Right ventricle myocardium superior (tissue), 1 donor: ENCODE data around the gene CSAD. TPM values are rescaled to one million over a fixed set of nuclear protein-coding genes. Genes with fewer than 3 reads are reported as not detected.
"Not testable (repeated sequence)": the region's sequence is repeated elsewhere in the genome, so short reads cannot be mapped to it uniquely, and the experiment has no call there.

Experiments used
- ATAC-seq: fragments of 200-7000 bp; cut with Tn5 transposase; one replicate; pipeline ENCODE4 v1.9.1; 2020; ENCODE audit warnings: mild to moderate bottlenecking; ENCODE audit not compliant: poor library complexity
- DNase-seq: peaks from one replicate; pipeline ENCODE4 v3.0.0-alpha.2; 2020
- intact Hi-C: fragments of 100-400 bp; cut with DNase I; formaldehyde crosslinking; loops from one replicate; pipeline ENCODE4 v1.11.2; 2022
- total RNA-seq: library from RNA; stranded (reverse); fragmentation: NEBNext Ultra II Directional; extraction: Animal tissue kit (Norgen Biotek cat#: 25700); gene quantifications from one replicate; pipeline ENCODE4 v1.2.1, GENCODE V29; 2021
- donor health status: DM: no; HTN: yes; CAD: no; lungs with severe emphysema.

CSAD gene
- total RNA-seq, 1 donor from 2014 or later, result 8.2 TPM

DNA sequence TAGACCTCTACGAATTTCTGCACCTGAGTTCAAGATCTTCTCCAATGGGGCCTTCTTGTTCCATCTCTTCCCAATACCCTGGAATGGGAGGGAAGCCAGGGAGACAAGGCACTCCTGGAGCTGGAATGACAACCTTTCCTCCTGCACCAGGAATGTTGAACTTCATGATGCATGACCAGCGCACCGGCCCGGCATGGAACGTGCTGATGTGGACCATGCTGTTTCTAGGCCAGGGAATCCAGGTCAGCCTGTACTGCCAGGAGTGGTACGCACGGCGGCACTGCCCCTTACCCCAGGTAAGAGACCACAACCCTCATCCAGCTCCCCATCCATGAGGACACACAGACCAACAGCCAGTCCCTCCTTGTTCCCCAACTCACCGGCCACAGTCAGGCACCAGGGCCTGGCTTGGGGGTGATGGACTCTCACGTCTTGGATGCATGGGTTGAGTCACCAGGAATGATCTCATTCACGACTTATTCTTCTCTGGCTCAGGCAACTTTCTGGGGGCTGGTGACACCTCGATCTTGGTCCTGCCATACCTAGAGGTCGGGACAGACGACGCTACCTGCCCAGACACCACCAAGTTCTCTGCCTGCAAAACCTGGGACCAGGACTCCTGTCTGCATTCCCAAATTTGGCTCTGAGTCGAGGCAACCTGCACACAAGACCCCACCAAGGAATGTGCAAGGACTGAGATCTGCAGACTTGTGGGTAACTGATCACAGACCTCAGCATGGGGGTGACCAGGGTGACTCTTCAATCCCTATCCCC, 57.0 kb downstream of the CSAD start:
- ATAC-seq (no peak), DNase-seq (no peak)
- intact Hi-C loops, result no loop called here

DNA sequence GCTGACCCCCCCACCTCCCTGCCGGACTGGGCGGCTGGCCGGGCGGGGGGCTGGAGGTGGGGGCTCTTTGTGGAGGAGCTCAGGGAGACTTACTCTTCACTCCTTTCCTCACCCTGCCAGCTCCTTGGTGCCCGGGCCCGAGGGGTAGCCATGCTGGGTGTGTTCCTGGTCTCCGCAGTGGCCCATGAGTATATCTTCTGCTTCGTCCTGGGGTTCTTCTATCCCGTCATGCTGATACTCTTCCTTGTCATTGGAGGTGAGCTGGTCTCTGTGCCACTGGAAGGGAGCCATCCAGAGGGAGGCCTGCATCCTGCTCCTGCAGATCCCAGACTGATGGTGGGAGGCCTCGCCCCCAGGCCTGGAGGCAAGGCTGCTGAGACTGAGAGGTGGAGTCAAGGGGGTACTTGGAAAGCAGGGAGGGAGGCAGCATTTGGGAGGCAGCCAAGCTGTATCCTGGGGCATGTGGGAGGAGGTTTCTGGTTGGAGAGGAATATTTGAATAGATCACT, 57.7 kb downstream of the CSAD start:
- ATAC-seq, result no peak
- no peak for DNase-seq
- intact Hi-C loops, result no loop called here

DNA sequence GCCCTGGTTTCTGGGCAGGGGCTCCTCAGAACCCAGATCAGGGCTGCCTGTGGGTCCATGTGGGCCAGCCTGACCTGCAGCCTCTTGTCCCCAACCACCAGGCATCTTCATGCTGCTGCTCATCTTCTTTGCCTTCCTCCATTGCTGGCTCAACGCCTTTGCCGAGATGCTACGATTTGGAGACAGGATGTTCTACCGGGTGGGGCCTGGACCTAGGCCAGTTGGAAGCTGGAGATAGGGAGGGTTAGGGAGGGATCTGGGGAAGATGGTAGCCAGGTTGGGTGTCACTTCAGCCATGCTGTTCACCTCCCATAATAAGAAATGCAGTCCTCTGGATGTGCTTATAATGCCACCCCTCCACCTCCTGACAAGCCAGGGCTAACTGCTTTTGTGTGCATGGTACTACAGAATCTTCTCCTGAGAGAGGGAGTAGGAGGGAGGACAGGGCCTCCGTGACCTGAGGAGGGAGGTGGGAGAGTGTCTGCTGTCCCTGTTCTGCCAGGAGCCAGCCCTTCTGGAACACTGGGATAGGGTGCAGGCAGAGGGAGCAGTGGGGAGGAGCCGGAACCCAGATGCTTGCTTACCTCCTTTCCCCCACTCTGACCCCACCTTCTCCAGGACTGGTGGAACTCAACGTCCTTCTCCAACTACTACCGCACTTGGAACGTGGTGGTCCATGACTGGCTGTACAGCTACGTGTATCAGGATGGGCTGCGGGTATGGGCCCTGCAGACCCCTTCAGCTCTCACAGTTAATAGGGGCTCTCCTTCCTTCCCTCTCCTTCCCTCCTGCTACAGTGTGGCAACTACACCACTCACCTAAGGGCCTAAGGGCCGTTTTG, 59.8 kb downstream of the CSAD start:
- ATAC-seq (no peak), DNase-seq (no peak)
- intact Hi-C loops, result no loop called here

DNA sequence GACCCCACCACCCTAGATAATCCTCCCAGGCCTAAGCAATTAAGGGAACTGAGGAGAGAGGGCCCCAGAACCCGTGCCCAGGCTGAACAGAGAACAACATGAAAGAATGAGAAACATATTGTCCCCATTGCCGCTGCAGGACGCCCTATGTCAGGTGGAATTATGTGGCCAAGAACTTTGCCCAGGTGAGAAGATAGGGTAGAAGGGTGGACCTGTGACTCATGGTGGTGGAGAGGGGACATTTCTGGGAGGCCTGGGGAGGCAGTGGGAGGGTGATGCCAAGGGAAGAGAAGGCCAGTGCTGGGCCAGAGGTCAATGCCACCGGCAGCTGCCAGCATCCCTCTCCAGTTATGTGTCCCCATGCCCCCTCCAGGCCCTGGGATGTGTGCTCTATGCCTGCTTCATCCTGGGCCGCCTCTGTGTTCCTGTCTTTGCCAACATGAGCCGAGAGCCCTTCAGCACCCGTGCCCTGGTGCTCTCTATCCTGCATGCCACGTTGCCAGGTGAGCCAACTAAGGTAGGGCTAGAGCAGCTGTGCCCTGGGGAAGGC, 61.9 kb downstream of the CSAD start:
- intact Hi-C loops, result no loop called here
- DNase-seq, result no peak
- ATAC-seq, result no peak

DNA sequence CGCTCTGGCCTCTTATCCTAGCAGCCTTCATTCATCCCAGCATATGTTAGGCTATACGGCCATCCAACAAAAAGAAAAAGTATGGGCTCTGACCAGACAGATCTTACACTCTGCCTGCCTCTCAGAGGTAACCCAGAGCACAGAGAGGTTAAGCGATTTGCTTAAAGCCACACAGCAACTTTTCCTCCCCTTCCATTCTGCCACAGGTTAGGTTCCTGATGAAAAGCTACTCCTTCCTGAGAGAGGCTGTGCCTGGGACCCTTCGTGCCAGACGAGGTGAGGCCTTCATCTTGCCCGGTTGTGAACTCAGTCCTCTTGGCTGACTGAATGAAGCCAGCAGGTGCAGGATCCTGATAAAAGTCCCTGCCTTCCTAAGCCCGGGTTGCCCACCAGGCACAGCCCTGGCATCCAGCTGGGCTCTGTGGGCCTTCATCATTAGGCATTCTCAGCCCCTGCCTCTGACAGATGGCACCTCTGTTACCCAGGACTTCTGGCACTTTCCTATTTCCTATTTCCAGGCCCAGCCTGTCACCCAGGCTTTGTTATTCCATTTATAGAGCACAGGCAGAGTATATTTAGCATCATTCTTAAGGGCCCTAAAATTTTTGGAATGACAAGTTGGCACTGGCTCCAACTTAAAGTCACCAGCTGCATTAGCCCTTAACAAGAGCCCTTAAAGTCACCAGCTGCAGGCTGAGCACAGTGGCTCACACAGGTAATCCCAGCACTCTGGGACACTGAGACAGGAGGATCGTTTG, 64.7 kb downstream of the CSAD start:
- no peak for DNase-seq
- intact Hi-C loops, result no loop called here

DNA sequence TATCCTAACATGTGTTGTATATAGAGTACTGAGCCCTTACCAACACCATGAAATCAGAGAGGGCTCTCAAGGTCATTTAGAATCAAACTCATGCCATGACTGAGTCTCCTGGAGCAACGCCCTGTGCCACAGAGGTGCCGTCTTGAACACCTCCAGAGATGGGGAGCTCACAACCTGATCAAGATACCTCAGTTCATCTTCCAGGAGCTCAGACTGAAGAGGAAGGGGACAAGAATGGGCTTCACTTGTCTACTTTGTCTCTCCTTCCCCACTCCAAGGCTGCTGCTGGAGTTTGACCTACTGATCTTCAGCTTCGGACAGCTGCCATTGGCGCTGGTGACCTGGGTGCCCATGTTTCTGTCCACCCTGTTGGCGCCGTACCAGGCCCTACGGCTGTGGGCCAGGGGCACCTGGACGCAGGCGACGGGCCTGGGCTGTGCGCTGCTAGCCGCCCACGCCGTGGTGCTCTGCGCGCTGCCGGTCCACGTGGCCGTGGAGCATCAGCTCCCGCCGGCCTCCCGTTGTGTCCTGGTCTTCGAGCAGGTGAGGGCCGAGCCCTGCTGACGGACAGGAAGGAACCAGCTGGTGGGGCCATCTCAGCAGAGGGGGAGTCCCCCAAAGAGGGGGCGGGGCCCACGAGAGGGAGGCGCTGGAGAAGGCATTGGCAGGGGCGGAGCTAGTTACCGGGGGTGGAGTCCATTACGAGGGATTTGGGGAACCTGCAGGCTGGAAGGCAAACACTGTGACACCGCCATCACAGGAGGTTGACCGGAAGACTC, 65.4 kb downstream of the CSAD start:
- no peak for DNase-seq
- intact Hi-C loops, result no loop called here
- ATAC-seq, result peak; percentile 11

More for the DNA sequence above, 64.7 kb downstream of the CSAD start:
- peak; percentile 89 for ATAC-seq

DNA sequence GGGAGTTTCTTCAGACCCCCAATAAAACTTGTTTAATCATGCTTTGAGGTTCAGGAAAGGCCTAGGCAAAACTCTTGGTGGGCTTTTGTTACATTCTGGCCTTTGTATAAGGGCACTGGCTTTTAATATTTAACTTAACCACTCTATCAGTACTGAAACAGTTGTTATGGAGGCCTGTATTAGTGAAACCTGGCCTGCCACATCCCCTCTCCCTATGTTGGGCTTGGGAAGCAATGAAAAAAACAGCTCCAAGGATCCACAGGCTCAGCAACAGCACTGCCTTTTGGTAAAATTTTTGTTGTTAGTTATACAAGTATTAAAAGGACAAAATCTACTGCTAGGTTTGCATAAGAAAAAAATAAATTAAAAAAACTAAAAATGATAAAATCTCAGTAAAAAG, 66.8 kb downstream of the CSAD start:
- no peak for ATAC-seq
- DNase-seq, result no peak
- intact Hi-C loops, result no loop called here

DNA sequence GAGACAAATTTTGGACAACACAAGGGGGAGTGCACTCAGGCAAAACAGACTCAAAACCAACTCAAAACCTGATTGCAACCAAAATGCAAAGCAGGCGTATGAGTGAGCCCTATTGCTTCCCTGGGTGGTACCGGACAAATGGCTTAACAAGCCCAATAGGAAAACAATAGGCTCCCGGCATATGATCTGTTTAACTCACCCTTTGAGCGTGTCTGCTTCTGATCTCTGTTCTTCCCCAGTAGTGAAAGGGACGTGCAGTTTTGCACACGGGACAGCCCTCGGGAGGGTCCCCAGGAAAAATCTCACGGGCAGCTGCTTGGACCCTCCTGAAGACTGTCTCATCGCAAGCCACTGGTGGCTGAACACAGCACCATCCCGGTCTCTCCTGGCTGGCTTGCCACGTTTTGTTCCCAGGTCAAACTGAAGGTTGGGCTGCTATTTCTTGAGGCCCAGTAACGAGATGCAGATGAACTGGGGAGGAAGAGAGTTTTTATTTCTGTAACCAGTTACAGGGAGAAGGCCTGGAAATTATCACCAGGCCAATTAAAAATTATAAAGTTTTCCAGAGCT, 67.5 kb downstream of the CSAD start:
- no peak for ATAC-seq
- DNase-seq, result no peak
- intact Hi-C loops, result no loop called here

DNA sequence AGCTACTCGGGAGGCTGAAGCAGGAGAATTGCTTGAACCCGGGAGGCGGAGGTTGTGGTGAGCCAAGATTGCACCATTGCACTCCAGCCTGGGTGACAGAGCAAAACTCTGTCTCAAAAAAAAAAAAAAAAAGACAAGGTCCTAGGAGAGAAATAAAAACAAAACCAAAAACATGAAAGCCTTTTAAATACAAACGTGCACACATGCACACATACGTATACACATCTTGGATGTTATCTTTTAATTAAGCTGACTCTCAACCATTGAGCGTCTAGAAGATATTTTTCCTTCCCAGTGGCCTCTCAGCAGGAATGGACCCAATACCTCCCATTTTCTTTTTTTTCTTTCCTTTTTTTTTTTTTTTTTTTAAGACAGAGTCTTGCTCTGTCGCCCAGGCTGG, 68.3 kb downstream of the CSAD start:
- DNase-seq, ATAC-seq, intact Hi-C loops: not testable (repeated sequence)

Other genes starting within 250 kb of the CSAD start
- gene KRT18, start 231.8 kb downstream of the CSAD start, total RNA-seq, result 7.0 TPM
- gene EIF4B, start 174.5 kb downstream of the CSAD start, total RNA-seq, result 434 TPM
- gene TNS2, start 130.9 kb downstream of the CSAD start, total RNA-seq, result 107 TPM
- gene SPRYD3, start 101.5 kb downstream of the CSAD start, total RNA-seq, result 37.8 TPM
- 50.2 TPM for gene IGFBP6, start 83.3 kb downstream of the CSAD start, total RNA-seq
- gene SOAT2, start 77.4 kb downstream of the CSAD start, total RNA-seq, result not detected
- 29.4 TPM for gene ZNF740, start 203 bp downstream of the CSAD start, total RNA-seq
- 0.97 TPM for gene ITGB7, start 26.3 kb upstream of the CSAD start, total RNA-seq
- gene RARG, start 51.3 kb upstream of the CSAD start, total RNA-seq, result 15.4 TPM
- 0.81 TPM for gene ESPL1, start 87.4 kb upstream of the CSAD start, total RNA-seq
- gene PFDN5, start 114.6 kb upstream of the CSAD start, total RNA-seq, result 359 TPM
- gene MYG1, start 118.8 kb upstream of the CSAD start, total RNA-seq, result 37.0 TPM
- gene AAAS, start 140.7 kb upstream of the CSAD start, total RNA-seq, result 40.9 TPM
- gene SP7, start 155.4 kb upstream of the CSAD start, total RNA-seq, result not detected
- gene SP1, start 199.3 kb upstream of the CSAD start, total RNA-seq, result 26.3 TPM
- not detected for gene AMHR2, start 242.9 kb upstream of the CSAD start, total RNA-seq